ENCODE measurements around the gene ZNRF2. TPM values are rescaled to one million over a fixed set of nuclear protein-coding genes. Genes with fewer than 3 reads are reported as not detected.

ZNRF2 gene
- total RNA-seq, 6 experiments from 2014 or later = 17.1 to 24.0 (median 18.7) TPM

- H3K36me3 ChIP-seq = no peaks in the 10 kb centered on the region
- DNase-seq (no peak), ATAC-seq (peak in 1 of 4 donors; percentile 23)
- H3K27me3 ChIP-seq = no peaks in the 10 kb centered on the region
- H3K4me3 ChIP-seq = no peak overlapping the region
- 82% methylated on average over 3 of the region's 4 CpGs for WGBS (ENCODE audit: insufficient coverage, low coverage, low lambda C conversion rate, missing lambda C conversion rate)
- H3K9me3 ChIP-seq = no peaks in the 10 kb centered on the region
- TF ChIP-seq POLR2A (IDR thresholded peaks at IDR 0.05) (no peak), CTCF (IDR thresholded peaks at IDR 0.05) (no peak)
- H3K27ac ChIP-seq = no peak overlapping the region
- intact Hi-C loops (cut with DNase I) = no loop called here
- peaks cover 0 to 18% (median 2%) of the 10 kb centered on the region in 4 donors for H3K4me1 ChIP-seq
Observed at GRCh38 chr7:30270921-30271320, 13.5 kb upstream of the ZNRF2 start.

GRCh38 chr7:30272126-30272525, 12.3 kb upstream of the ZNRF2 start:
- TF ChIP-seq POLR2A (IDR thresholded peaks at IDR 0.05) (no peak), CTCF (IDR thresholded peaks at IDR 0.05) (no peak)
- Histone ChIP-seq H3K4me3 (no peak overlapping the region), H3K27ac (no peak overlapping the region), H3K27me3 (no peaks in the 10 kb centered on the region), H3K9me3 (no peaks in the 10 kb centered on the region), H3K36me3 (no peaks in the 10 kb centered on the region), H3K4me1 (peaks cover 0 to 23% (median 5%) of the 10 kb centered on the region in 4 donors)
- ATAC-seq (no peak), DNase-seq (no peak)
- intact Hi-C loops (cut with DNase I) = no loop called here
- WGBS (ENCODE audit: insufficient coverage, low coverage, low lambda C conversion rate, missing lambda C conversion rate) = 92% methylated on average over 2 of the region's 2 CpGs

- no peaks in the 10 kb centered on the region for H3K36me3 ChIP-seq
- no peak for DNase-seq
- H3K9me3 ChIP-seq = no peaks in the 10 kb centered on the region
- peaks cover 0 to 24% (median 6%) of the 10 kb centered on the region in 4 donors for H3K4me1 ChIP-seq
- H3K27ac ChIP-seq = no peak overlapping the region
- no peak overlapping the region for H3K4me3 ChIP-seq
- TF ChIP-seq CTCF (IDR thresholded peaks at IDR 0.05) (no peak), POLR2A (IDR thresholded peaks at IDR 0.05) (no peak)
- ATAC-seq = no peak
- intact Hi-C loops (cut with DNase I) = no loop called here
- no peaks in the 10 kb centered on the region for H3K27me3 ChIP-seq
- WGBS (ENCODE audit: insufficient coverage, low coverage, low lambda C conversion rate, missing lambda C conversion rate) = 29% methylated on average over 2 of the region's 2 CpGs
Observed at GRCh38 chr7:30273552-30273951, 10.8 kb upstream of the ZNRF2 start.

GRCh38 chr7:30274641-30275040, 9.8 kb upstream of the ZNRF2 start:
- 32% methylated on average over 3 of the region's 3 CpGs for WGBS (ENCODE audit: insufficient coverage, low coverage, low lambda C conversion rate, missing lambda C conversion rate)
- peaks cover 0 to 32% (median 10%) of the 10 kb centered on the region in 4 donors for H3K4me1 ChIP-seq
- no peak overlapping the region for H3K27ac ChIP-seq
- no peak for DNase-seq
- TF ChIP-seq POLR2A (IDR thresholded peaks at IDR 0.05) (no peak), CTCF (IDR thresholded peaks at IDR 0.05) (no peak)
- H3K36me3 ChIP-seq = no peaks in the 10 kb centered on the region
- ATAC-seq = no peak
- no peak overlapping the region for H3K4me3 ChIP-seq
- no peaks in the 10 kb centered on the region for H3K9me3 ChIP-seq
- intact Hi-C loops (cut with DNase I) = loop anchor here in 1 of 2 donors (5.0 kb wide), 1 partner anchor 138 kb away; no protein-coding TSS in a partner anchor
- H3K27me3 ChIP-seq = no peaks in the 10 kb centered on the region
